H1 (cell line): Measurements from ENCODE around the gene CCNT2. TPM values are rescaled to one million over a fixed set of nuclear protein-coding genes. Genes with fewer than 3 reads are reported as not detected.

Source experiments
- CTCF ChIA-PET: fragments of 300-600 bp; sonication (Branson Sonifier 250); formaldehyde crosslinking; loops from one replicate; lab custom pipeline; 2021; ENCODE audit not compliant: partially characterized antibody; lab: Charles Lee
- POLR2A ChIA-PET: fragments of 300-600 bp; sonication (Branson Sonifier 250); formaldehyde crosslinking; loops from one replicate; lab custom pipeline; 2021; ENCODE audit warnings: inconsistent platforms; ENCODE audit not compliant: partially characterized antibody; lab: Charles Lee
- DNase-seq, 2 experiments: peaks; one replicate each; pipeline versions ENCODE4 v3.0.0 to v3.0.0-alpha.2; 2010 to 2022; ENCODE audit warnings: low spot score in 2 of 2, low read depth in 1 of 2, mixed read lengths in 1 of 2
- FAIRE-seq: peaks from 2 replicates; lab custom pipeline; 2011; peaks lifted over from hg19 to GRCh38; lab: Jason Lieb, UNC
- H2AFZ ChIP-seq: 2 replicates; pipeline ENCODE4 v1.8.1; 2012; ENCODE audit warnings: low read length, inconsistent platforms
- H2AK5ac ChIP-seq: 2 replicates; pipeline ENCODE4 v1.6.1; 2013; ENCODE audit warnings: low read depth, low read length
- H2BK120ac ChIP-seq: replicated peaks from 2 replicates; pipeline ENCODE3; 2013; ENCODE audit warnings: low read depth, low read length, inconsistent platforms
- H2BK12ac ChIP-seq: 2 replicates; pipeline ENCODE4 v1.6.1; 2013; ENCODE audit warnings: low read depth, low read length
- H2BK15ac ChIP-seq: 2 replicates; pipeline ENCODE4 v1.6.1; 2013; ENCODE audit warnings: low read length
- H2BK20ac ChIP-seq: 2 replicates; pipeline ENCODE4 v1.6.1; 2013; ENCODE audit warnings: low read length
- H2BK5ac ChIP-seq: 2 replicates; pipeline ENCODE4 v1.6.1; 2013; ENCODE audit warnings: low read depth, low read length
- H3K14ac ChIP-seq: 2 replicates; pipeline ENCODE4 v1.6.1; 2013; ENCODE audit warnings: inconsistent platforms; ENCODE audit not compliant: insufficient read length
- H3K18ac ChIP-seq: 2 replicates; pipeline ENCODE4 v1.6.1; 2013; ENCODE audit warnings: low read length; ENCODE audit errors: extremely low read depth
- H3K23ac ChIP-seq: 2 replicates; pipeline ENCODE4 v1.6.1; 2013; ENCODE audit warnings: inconsistent platforms; ENCODE audit not compliant: insufficient read length
- H3K23me2 ChIP-seq: 2 replicates; pipeline ENCODE4 v1.6.1; 2013; ENCODE audit warnings: low read depth, low read length
- H3K27ac ChIP-seq: 2 replicates; pipeline ENCODE4 v1.6.1; 2011; ENCODE audit warnings: low read depth, low read length, inconsistent platforms
- H3K27me3 ChIP-seq, 4 experiments: replicated peaks in 1 of 4; 1 replicate in 1 of 4; 2 replicates in 3 of 4; pipeline versions ENCODE4 v1.6.1 to v1.8.1; 2011 to 2013; ENCODE audit warnings: low read length in 3 of 4, mild to moderate bottlenecking in 3 of 4, inconsistent platforms in 2 of 4, mixed read lengths in 2 of 4, moderate library complexity in 1 of 4; ENCODE audit not compliant: control insufficient read depth in 3 of 4, insufficient read depth in 3 of 4; ENCODE audit errors: extremely low read depth in 1 of 4
- H3K36me3 ChIP-seq, 4 experiments: 2 replicates each; pipeline versions ENCODE4 v1.6.1 to v1.8.1; 2011 to 2013; ENCODE audit warnings: mild to moderate bottlenecking in 4 of 4, low read length in 3 of 4, moderate library complexity in 2 of 4, control low read depth in 1 of 4, inconsistent platforms in 1 of 4; ENCODE audit not compliant: insufficient read depth in 4 of 4, control insufficient read depth in 2 of 4
- H3K4ac ChIP-seq: replicated peaks from 2 replicates; pipeline ENCODE3; 2013; ENCODE audit warnings: low read length, low read depth, mixed read lengths, inconsistent platforms; ENCODE audit not compliant: insufficient read length
- H3K4me1 ChIP-seq, 4 experiments: replicated peaks in 1 of 4; 1 replicate in 1 of 4; 2 replicates in 3 of 4; pipeline versions ENCODE4 v1.6.1 to v1.8.1; 2011 to 2013; ENCODE audit warnings: low read length in 3 of 4, inconsistent platforms in 2 of 4, mixed read lengths in 1 of 4; ENCODE audit not compliant: insufficient read depth in 4 of 4, control insufficient read depth in 3 of 4
- H3K4me2 ChIP-seq, 2 experiments: 2 replicates each; pipeline versions ENCODE4 v1.6.1 to v1.8.1; 2011 to 2013; ENCODE audit warnings: low read depth in 2 of 2, low read length in 2 of 2, control low read depth in 1 of 2, inconsistent platforms in 1 of 2, mild to moderate bottlenecking in 1 of 2; ENCODE audit not compliant: insufficient read depth in 1 of 2
- H3K4me3 ChIP-seq, 4 experiments: fragments of 200-600, 300-600 bp in 1 of 4; sonication (generic), shearing (Covaris generic), sonication (Bioruptor Twin) in 1 of 4; 2 replicates each; pipeline versions ENCODE4 v1.5.1 to v1.8.1; 2011 to 2016; ENCODE audit warnings: low read length in 4 of 4, low read depth in 3 of 4, control low read depth in 2 of 4, inconsistent platforms in 2 of 4, mild to moderate bottlenecking in 2 of 4, mixed read lengths in 1 of 4, moderate library complexity in 1 of 4; ENCODE audit not compliant: insufficient read depth in 2 of 4; ENCODE audit errors: extremely low read depth in 1 of 4
- H3K56ac ChIP-seq: replicated peaks from 2 replicates; pipeline ENCODE3; 2013; ENCODE audit warnings: low read depth, mild to moderate bottlenecking, mixed read lengths, low read length, inconsistent platforms; ENCODE audit not compliant: insufficient read length
- H3K79me1 ChIP-seq: 2 replicates; pipeline ENCODE4 v1.6.1; 2013; ENCODE audit warnings: low read depth, low read length, control low read depth
- H3K79me2 ChIP-seq, 2 experiments: 2 replicates each; pipeline versions ENCODE4 v1.6.1 to v1.8.1; 2012 to 2013; ENCODE audit warnings: low read length in 2 of 2, mild to moderate bottlenecking in 2 of 2, inconsistent platforms in 1 of 2; ENCODE audit not compliant: insufficient read depth in 2 of 2, control insufficient read depth in 1 of 2
- H3K9ac ChIP-seq, 4 experiments: replicated peaks in 1 of 4; 1 replicate in 1 of 4; 2 replicates in 3 of 4; pipeline versions ENCODE4 v1.6.1 to v1.8.1; 2011 to 2013; ENCODE audit warnings: low read depth in 3 of 4, low read length in 3 of 4, control low read depth in 2 of 4, mild to moderate bottlenecking in 2 of 4, moderate library complexity in 2 of 4, inconsistent platforms in 1 of 4; ENCODE audit errors: extremely low read depth in 1 of 4
- H3K9me3 ChIP-seq, 2 experiments: 2 replicates each; pipeline versions ENCODE4 v1.6.1 to v1.8.1; 2012 to 2013; ENCODE audit warnings: mild to moderate bottlenecking in 2 of 2, moderate library complexity in 2 of 2, control low read depth in 1 of 2, inconsistent platforms in 1 of 2, low read depth in 1 of 2, low read length in 1 of 2, mixed read lengths in 1 of 2; ENCODE audit not compliant: insufficient read depth in 2 of 2
- H4K20me1 ChIP-seq, 2 experiments: replicated peaks in 1 of 2; 2 replicates each; pipeline versions ENCODE3 to v1.8.1; 2011 to 2013; ENCODE audit warnings: inconsistent platforms in 2 of 2, low read length in 2 of 2, mild to moderate bottlenecking in 1 of 2; ENCODE audit not compliant: insufficient read depth in 2 of 2, control insufficient read depth in 1 of 2
- H4K5ac ChIP-seq: 2 replicates; pipeline ENCODE4 v1.6.1; 2013; ENCODE audit warnings: low read length, low read depth, mixed read lengths, inconsistent platforms; ENCODE audit not compliant: insufficient read length
- H4K8ac ChIP-seq: 2 replicates; pipeline ENCODE4 v1.8.0; 2013; ENCODE audit warnings: mild to moderate bottlenecking, moderate library complexity, low read length, inconsistent platforms; ENCODE audit not compliant: insufficient read depth; ENCODE audit errors: extremely low read depth
- H4K91ac ChIP-seq: replicated peaks from 2 replicates; pipeline ENCODE3; 2013; ENCODE audit warnings: low read length, mixed read lengths, inconsistent platforms; ENCODE audit not compliant: insufficient read length
- BACH1 ChIP-seq: IDR thresholded peaks from 2 replicates; pipeline ENCODE4 v1.6.1; 2012; ENCODE audit warnings: low read length, improper control_type of control experiment
- CTBP2 ChIP-seq: IDR thresholded peaks from 2 replicates; pipeline ENCODE4 v1.7.0; 2011; ENCODE audit warnings: borderline replicate concordance, mild to moderate bottlenecking, moderate library complexity, mixed read lengths, low read length; ENCODE audit not compliant: insufficient read depth, insufficient read length
- CTCF ChIP-seq, 3 experiments: IDR thresholded peaks; 1 replicate in 2 of 3; 2 replicates in 1 of 3; pipeline versions ENCODE4 v1.5.1 to v1.6.1; 2011; ENCODE audit warnings: low read length in 3 of 3, mild to moderate bottlenecking in 3 of 3, inconsistent platforms in 2 of 3, low read depth in 1 of 3, moderate library complexity in 1 of 3; ENCODE audit not compliant: insufficient read depth in 1 of 3; ENCODE audit errors: control extremely low read depth in 1 of 3
- HDAC6 ChIP-seq: IDR thresholded peaks from one replicate; pipeline ENCODE4 v1.7.1; 2012; ENCODE audit warnings: low read depth, mild to moderate bottlenecking, inconsistent platforms, low read length, moderate library complexity
- RFX5 ChIP-seq: IDR thresholded peaks from 2 replicates; pipeline ENCODE4 v1.6.1; 2011; ENCODE audit warnings: low read depth, low read length, improper control_type of control experiment, borderline replicate concordance
- RXRA ChIP-seq: IDR thresholded peaks from 2 replicates; pipeline ENCODE4 v1.6.1; 2011; ENCODE audit warnings: low read depth, mild to moderate bottlenecking, low read length, moderate library complexity; ENCODE audit not compliant: insufficient read depth
- SIRT6 ChIP-seq: IDR thresholded peaks from one replicate; pipeline ENCODE4 v1.7.1; 2012; ENCODE audit warnings: low read length, inconsistent platforms
- SP2 ChIP-seq: IDR thresholded peaks from 2 replicates; pipeline ENCODE4 v1.6.1; 2012; ENCODE audit warnings: mild to moderate bottlenecking, low read length, inconsistent platforms
- TCF12 ChIP-seq: IDR thresholded peaks from 2 replicates; pipeline ENCODE4 v1.6.1; 2011; ENCODE audit warnings: low read depth, mild to moderate bottlenecking, low read length
- TEAD4 ChIP-seq: IDR thresholded peaks from 2 replicates; pipeline ENCODE4 v1.6.1; 2012; ENCODE audit warnings: low read depth, low read length, inconsistent platforms, mixed read lengths
- YY1 ChIP-seq: IDR thresholded peaks from 2 replicates; pipeline ENCODE4 v1.6.1; 2011; ENCODE audit warnings: low read depth, mild to moderate bottlenecking, low read length
- WGBS, 2 experiments: shearing (Covaris generic) in 1 of 2; methylation state at CpG; one replicate each; pipeline versions ENCODE4 v1.1.6 to v1.1.7; 2013 to 2015; ENCODE audit warnings: low lambda C conversion rate in 2 of 2, mixed read lengths in 2 of 2, inconsistent platforms in 1 of 2, low coverage in 1 of 2, missing lambda C conversion rate in 1 of 2; ENCODE audit not compliant: insufficient replicate concordance in 2 of 2, insufficient coverage in 1 of 2, insufficient read length in 1 of 2; ENCODE audit errors: extremely low coverage in 1 of 2, missing lambda C conversion rate in 1 of 2; 5-methylcytosine and 5-hydroxymethylcytosine counted together
- polyA plus RNA-seq, 7 experiments: library from polyadenylated mRNA; depleted of rRNA in 3 of 7; stranded (reverse) in 5 of 7; unstranded in 2 of 7; fragments of >200 nt in 5 of 7; fragments of 200-250 nt in 2 of 7; gene quantifications; 1 replicate in 5 of 7; 2 replicates in 1 of 7; 4 replicates in 1 of 7; pipeline versions ENCODE4 v1.2.1 to v1.2.3, GENCODE V29; 2011 to 2013; ENCODE audit warnings: missing spikeins in 2 of 7, mixed read lengths in 2 of 7
- total RNA-seq: library from RNA; stranded (reverse); fragmentation: NEBNext Ultra II Directional; extraction: Animal tissue kit (Norgen Biotek cat#: 25700); gene quantifications from 2 replicates; pipeline ENCODE4 v1.2.1, GENCODE V29; 2021

Gene CCNT2
- total and polyA plus RNA-seq, 2 of the 8 experiments (the other 6 are each of a cell fraction or from before 2014, with no cell fraction given) = 13.0 to 39.7 TPM

GRCh38 chr2:134875309-134875708 is 43.3 kb upstream of the CCNT2 start:
- Histone ChIP-seq H2BK5ac (no peak overlapping the region), H3K27ac (no peak overlapping the region), H2BK20ac (no peak overlapping the region), H3K27me3 (no peaks in the 10 kb centered on the region), H4K8ac (no peak overlapping the region), H3K36me3 (no peaks in the 10 kb centered on the region), H3K9me3 (no peaks in the 10 kb centered on the region), H3K79me1 (no peaks in the 10 kb centered on the region), H3K23ac (no peak overlapping the region)
- no peak for FAIRE-seq
- no peak for TF ChIP-seq TCF12
- TF ChIP-seq RXRA = no peak
- no peak for TF ChIP-seq YY1
- TF ChIP-seq CTBP2 = no peak
- TF ChIP-seq CTCF (IDR thresholded peaks at IDR 0.05; ENCODE audit: control extremely low read depth in 1 of 3, insufficient read depth in 1 of 3, low read depth in 1 of 3, low read length in 3 of 3) = no peak
- no peak for TF ChIP-seq RFX5
- no peak for TF ChIP-seq SP2
- TF ChIP-seq HDAC6 = no peak
- no peak for TF ChIP-seq TEAD4
- no peak for TF ChIP-seq BACH1
- TF ChIP-seq SIRT6 = no peak
- TF ChIP-seq, all 59 proteins: peak for 0
- Histone ChIP-seq H3K14ac (no peak overlapping the region), H3K79me2 (no peaks in the 10 kb centered on the region), H2AK5ac (no peak overlapping the region), H2AFZ (no peak overlapping the region), H3K18ac (no peak overlapping the region), H2BK120ac (no peak overlapping the region), H3K9ac (no peak overlapping the region), H3K4ac (no peak overlapping the region), H3K56ac (no peak overlapping the region), H3K4me1 (no peaks in the 10 kb centered on the region), H2BK12ac (no peak overlapping the region), H2BK15ac (no peak overlapping the region), H3K4me3 (no peak overlapping the region), H4K20me1 (no peaks in the 10 kb centered on the region), H3K4me2 (no peak overlapping the region), H3K23me2 (no peaks in the 10 kb centered on the region; the same call in 1 of the 2 replicates), H4K5ac (no peak overlapping the region), H4K91ac (no peak overlapping the region)
- ChIA-PET CTCF (interaction anchor here (0.9 kb wide), 1 partner anchor 414 kb away, joined by 3 read pairs; no protein-coding TSS in a partner anchor), POLR2A (interaction anchor here (0.5 kb wide), 1 partner anchor 18 kb away, joined by 4 read pairs; no protein-coding TSS in a partner anchor)
- WGBS, 2 experiments = 86% methylated on average over 1 of the region's 1 CpG; no CpG with 5 or more reads in 1 of the 2 experiments
- no peak for DNase-seq
